ENCODE measurements around the gene SYCE3.

SYCE3 gene

DNA sequence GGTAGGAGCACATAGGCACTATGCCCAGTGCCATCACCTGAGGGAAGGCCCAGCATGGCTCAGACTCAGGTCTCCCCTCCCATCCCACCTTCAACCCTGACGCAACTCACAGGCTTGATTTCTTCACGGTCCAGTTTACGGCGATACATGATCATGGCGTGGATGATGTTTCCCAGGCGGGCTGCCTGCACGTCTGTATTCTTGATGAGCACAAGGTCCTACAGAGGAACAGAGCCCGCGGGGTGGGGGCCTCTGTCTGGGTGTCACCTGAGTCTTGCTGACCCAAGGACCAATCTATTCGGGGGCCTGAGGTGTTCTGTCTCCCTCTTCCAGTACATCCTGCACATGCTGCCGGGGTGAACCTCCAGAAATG, 11.7 kb upstream of the SYCE3 start:
- DNase-seq, result no peak

DNA sequence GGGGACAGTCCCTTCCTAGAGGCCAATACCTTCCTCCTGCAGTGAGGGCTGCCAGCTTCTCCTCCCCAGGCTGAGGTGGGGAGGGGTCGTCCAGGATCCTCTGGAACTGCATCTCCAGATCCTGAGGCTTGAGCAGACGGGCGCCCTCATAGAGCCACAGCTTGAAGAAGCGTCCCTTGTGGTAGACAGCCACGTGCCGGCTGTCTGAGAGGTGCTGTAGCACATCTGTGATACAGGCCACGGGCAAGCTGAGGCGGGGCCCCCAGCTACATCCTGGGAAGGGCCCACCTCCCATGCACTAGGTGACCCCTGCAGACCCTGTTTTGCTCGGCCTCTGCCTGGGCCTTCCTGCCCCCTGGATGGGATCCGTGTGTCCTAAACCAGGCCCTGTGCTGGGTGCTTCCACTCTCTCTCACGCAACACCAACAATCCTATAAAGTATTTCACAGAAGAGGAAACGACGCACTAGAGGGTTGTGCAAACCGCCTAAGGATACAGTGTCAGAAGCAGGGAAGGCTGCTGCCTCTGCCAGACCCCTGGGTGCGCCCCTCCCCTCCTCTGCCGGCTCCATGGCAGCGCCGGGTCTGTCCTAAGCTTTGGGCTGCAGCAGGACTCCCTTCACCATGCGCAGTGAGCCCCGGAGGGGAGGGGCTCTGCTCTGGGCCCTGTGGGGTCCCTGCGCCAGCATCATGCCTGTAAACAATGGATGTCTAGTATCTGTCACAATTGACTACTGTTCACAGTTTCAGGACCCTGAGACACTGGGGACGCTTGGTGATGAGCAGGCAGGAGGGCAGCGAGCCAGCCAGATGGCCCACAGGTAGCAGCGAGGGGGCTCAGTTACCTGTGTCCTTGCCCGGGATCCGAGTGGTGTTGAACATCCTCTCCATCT, 11.0 kb upstream of the SYCE3 start:
- no peak for DNase-seq

DNA sequence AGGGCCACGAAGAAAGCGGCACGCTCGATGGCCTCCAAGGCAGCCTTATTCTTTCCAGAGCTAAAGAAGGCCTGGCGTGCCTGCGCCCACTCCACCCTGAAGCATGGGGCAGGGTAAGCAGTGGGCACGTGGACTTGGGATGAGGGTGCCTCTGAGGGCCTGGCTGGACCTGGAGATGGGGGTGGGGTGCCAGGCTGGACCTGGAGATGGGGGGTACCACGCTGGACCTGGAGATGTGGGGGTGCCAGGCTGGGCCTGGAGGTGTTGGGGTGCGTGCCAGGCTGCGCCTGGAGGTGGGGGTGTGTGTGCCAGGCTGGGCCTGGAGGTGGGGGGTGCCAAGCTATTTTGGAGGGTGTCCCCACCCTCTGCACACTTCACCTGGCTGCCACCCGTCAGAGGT, 10.2 kb upstream of the SYCE3 start:
- no peak for DNase-seq

DNA sequence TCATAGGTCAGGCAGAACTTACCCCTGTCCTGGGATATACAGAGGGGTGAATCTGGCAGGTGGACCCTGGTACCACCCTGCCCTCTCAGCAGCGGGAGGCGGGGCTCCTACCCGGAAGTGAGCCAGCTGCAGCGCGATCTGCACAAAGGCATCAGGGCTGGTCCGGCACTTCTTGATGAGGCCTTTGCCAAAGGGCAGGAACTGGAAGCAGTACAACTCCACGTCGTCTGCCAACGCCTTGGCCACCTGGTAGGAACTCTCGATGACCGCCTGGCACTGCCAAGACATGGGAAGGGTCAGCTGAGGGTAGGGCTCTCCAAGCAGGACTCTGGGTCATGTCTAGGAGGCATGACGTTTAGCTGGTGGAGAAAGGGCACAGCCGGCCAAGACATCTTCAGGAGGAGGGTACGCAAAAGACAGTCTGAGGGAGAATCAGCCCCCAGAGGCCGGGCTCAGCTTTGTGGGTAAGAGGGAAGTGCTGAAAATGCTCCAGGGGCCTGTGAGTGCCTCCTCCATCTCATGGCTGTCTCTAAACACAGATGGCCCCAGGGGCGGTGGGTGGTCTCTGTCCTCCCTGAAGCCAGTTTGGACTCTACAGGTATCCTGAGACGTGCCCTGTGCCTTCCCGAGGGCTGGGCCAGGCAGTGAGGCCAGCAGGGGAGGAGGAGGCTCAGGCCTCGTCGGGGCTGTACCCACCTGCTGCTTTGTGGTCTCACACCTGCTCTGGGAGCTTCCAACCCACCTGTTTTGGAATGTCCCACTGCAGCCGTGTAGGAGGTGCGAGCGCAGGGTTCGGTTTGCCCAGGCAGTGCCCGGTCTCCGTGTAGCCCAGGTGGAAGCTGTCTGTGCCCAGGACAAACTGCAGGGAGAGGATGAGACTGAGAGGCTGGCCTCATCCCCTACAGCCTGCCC, 8.8 kb upstream of the SYCE3 start:
- no peak for DNase-seq

DNA sequence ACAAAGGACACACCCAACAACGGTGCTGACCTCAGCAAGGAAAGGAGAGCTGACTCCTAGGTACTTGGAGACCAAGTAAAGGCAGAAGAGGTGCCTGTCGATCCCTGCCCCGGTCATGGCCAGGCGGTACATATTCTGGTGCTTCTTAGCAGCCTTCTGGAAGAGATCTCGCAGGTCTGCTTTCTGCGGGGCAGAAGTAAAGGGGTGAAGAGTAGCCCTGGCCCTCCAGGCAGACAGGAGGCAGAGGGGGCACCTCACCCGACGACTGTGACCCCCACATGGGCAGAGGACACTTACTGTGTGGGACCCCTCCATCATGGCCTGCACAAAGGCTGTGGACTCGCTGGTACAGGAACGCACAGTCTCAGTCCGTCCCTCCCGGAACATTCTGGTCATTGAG, 8.1 kb upstream of the SYCE3 start:
- no peak for DNase-seq

DNA sequence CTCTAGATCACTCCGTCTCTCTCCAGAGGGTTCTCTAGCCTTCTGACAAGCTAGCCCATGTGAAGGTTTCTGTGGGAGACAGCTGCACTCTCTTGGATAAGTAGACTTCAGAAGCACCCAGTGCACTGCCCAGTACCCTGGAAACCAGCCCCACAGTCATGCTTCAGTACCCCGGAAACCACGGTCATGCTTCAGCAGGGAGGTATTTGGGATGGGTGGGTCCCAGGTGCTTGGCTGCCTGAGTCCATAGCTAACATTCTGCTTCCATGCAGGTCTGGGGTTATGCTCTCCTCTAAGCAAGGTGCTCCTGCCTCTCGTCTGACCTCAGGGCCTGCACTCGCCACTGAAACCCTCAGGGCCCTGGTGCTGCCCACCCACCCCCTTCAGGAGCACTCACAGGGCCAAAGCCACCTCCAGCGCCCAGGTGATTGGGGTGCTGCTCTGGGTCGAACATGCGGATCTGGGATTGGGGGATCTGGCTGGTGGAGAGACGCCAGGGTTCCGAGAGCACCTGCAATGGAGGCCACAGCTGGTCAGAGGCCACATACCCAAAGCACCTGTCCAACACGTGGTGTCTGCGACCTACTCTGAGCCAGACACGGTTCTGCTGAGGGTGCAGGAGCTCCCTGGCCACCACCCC, 7.3 kb upstream of the SYCE3 start:
- DNase-seq, result no peak

DNA sequence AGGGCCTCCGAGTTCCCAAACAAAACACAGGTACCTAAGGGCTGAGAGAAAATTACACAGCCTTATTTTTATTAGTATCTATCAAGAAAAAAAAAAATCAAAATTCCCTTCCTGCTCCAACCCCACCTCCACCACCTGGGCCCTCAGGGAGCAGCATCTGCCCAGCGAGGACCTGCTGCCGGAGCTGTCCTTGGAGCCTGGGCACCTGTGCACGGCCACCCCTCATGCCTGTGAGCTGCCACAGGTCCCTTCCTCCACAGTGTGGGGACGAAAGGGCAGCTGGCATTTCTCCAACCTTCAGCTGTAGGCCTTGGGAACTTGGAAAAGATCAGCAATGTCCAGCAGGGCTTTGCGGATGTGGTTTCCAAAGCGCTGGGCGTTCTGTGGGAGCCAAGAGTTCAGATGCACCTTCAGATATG, 6.3 kb upstream of the SYCE3 start:
- no peak for DNase-seq

DNA sequence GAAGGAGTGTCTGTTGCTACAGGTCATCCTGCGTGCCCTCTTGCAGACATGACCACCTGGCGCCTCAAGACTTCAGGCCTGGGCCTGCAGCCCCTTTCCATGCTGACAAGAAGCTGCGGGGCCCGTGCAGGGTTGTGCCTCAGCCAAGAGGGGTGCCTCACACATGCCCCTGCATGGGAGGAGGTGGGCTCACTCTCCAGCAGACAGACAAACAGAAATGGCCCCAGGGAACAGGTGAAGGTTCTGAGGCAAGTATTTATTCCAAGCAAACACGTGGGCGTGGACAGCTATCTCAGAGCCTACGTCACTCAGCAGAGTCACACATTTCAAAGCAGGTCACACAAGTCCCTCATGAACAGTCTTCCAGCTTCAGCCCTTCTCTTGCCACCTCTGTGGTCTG, 5.9 kb upstream of the SYCE3 start:
- DNase-seq, result no peak

DNA sequence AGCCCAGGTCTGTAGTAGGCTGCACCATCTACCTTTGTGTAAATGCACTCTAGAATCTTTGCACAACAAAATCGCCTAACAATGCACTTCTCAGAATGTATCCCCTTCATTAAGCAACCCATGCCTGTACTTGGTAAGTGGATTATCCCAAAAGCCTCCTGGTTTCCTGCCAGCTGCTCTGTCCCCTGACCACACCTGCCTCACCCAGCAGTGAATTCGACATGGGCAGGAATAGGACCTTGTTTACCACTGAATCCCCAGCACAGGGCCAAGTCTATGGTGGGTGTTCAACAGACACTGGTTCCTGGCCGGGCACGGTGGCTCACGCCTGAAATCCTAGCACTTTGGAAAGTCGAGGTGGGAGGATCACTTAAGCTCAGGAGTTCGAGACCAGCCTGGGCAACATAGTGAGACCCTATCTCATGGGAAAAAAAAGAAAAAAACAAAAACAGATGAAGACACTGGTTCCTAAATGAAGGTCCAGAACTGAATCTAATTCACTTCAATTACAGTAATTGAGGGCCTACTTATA, 5.1 kb upstream of the SYCE3 start:
- no peak for DNase-seq

DNA sequence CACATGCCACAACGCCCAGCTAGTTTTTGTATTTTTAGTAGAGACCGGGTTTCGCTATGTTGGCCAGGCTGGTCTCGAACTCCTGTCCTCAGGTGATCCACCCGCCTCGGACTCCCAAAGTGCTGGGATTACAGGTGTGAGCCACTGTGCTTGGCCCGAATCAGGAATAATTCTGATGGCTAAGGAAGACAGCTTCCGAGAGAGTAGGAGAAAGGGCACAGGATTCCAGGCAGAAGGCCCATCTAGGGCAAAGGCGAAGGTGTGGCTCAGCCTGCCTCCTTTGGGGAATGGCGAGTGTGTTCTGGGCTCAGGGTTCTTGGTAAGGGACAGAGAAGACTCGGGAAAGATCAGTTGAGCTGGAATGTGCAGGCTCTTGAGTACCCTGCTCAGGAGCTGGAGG, 1.6 kb upstream of the SYCE3 start:
- DNase-seq, result no peak

DNA sequence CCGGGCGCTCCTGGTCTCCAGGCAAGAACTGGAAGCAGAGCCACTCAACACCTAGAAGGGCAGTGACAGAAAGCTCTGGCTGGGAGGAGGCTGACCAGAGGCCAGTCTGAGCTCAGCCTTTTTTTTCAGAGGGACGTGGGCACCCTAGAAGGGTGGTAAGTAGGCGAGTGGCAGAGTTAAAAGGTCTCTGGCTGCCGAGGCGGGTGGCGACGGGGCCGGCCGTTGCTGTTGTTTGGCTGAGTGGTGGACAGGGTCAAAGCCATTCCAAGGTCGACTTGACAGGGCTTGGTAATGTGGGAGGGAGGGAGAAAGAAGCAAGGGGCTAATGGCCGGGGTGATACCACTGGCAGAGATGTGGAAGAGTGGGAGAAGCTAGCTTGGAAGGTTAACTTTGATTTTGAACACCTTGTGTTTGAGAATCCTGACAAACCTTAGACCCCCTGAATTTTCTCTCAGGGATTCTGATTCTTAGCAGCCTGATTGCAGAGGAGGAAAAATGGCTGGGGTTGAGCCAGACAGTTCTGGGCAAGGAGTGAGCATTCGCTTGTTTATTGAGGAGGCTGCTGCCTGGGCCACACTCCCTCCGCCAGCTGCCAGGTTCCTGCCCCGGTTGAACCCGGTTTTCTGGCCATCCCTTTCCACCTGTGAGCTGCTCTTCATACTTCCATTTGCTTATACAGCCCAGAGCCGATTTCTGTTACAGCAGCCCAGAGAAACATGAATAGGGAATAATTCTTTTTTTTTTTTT, 868 bp upstream of the SYCE3 start:
- DNase-seq, result no peak

DNA sequence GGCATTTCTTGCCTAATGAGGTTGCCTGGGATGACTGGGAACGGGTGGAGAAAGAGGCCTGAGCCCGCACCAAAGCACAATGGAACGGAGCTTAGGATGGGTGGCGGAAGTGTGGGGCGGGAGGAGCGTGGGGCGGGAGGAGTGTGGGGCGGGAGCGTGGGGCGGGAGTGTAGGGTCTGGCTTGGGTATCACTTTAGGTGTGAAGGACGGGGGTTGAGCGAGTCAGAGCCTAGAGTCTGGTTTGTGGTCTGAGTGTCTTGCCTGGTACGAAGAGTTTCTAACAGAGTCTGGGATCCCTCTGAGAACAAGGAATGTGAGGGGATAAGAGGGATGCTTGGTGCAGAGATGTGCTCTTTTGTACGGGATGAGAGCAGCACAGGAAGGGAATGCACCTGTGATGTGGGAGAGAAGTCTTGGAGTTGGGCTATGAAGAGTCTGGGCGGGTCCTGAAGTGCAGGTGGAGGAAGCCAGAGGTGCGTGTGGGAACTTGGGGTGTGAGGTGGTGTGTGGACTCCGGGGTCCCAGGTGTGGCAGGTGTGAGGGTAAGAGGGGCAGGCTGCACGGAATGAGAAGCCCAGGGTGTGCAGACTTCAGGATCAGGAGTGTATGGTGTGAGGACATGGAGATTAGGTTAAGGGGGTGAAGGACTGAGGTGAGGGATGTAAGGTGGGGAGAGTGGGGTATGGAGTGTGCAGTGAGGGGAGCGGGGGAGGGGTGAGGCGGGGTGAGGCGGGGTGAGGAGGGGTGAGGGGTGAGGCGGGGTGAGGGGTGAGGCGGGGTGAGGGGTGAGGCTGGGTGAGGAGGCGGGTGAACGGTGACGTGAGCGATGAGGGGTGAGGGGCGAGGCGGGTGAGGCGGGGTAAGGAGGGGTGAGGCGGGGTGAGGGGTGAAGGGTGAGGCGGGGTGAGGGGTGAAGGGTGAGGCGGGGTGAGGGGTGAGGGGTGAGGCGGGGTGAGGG, 1.0 kb downstream of the SYCE3 start:
- no peak for DNase-seq

DNA sequence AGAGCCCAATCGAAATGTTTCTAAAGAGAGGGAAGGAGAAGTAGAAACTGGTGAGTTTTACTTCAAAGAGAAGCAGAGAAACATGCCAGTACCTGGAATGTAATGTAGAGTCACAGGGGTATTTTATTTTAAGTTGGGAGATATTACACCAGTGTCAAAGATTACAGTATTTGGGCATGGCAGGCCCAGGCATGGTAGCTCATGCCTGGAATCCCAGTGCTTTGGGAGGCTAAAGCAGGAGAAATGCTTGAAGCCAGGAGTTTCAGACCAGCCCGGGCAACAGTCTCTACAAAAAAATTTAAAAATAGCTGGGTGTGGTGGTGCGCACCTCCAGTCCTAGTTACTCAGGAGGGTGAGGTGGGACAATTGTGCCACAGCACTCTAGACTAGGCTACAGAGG, 2.7 kb downstream of the SYCE3 start:
- no peak for DNase-seq

DNA sequence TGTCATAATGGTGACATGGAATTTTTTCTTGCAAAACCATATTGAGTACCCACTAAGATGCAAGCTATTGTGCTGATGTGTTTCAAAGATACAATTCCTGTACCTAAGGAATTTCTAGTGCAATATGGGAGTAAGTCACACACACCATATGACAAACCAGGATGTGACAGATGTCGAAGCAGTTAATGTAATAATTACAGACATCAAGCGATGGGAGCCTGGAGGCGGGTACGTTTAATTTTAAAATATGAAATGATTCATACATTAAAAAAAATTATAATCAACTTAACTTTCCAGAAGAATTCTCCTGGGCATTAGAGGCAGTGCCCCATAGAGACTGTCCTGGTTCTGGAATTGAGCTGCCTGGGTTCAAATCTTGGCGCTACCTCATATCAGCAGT, 6.0 kb downstream of the SYCE3 start:
- no peak for DNase-seq

DNA sequence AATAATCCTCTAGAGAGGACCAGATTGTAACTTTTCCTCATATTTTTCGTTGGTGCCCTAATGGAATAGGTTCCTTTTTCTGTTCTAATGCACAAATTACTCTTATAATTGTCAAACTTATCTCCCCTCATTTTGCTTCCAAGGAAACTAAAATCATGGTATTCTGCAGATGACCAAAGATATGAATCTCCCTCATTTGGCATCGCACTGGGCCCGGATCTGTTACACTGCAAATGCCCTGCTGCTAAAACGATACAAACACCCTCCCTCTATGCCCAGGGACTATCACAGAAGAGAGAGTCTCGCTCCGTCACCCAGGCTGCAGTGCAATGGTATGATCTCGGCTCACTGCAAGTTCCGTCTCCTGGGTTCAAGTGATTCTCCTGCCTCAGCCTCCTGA, 9.4 kb downstream of the SYCE3 start:
- DNase-seq, result no peak

DNA sequence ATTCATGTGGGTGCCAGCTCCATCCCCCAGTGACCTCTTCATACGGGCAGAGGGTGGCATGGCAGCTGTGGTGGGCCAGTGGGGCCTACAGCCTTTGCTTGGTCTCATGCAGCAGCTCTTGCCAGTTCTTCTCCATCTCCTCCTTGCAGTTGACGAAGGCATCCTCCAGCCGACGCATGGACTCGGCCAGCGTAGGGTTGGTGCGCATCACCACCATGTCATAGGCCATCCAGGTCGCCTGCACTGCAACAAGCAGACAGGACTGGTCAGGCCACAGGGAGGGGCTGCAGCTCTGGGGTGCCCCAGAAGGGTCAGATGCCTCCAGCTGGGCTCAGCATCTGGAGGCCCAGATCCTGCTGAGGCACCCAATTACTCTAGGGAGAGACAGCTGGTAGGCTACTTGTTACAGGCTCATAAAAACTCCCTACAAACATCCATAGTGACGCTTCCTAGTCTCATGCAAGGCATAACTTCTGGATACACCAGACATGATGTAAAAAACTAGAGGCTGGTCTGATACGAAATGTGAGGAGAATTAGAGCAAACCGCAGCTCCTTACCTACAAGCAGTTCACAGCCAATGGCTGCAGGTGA, 11.5 kb downstream of the SYCE3 start:
- DNase-seq, result no peak

DNA sequence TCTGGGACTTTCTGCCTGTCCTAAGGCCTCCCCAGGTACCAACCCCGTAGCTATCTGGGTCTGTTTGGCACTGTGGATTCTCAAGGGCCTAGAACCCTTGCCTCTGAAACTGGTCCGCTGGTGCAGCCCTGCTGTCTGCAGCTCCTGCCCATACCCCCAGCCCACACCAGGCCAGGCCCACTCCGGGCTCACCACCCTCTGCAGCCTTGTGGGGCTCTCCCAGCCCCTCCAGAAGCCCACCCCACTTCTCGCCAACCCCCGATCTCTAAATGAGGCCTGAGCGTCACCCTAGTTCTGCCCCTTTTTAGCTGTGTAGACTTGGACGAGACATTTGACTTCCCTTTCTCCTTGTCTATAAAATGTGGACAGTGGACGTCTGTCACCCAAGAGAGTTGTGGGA, 12.3 kb downstream of the SYCE3 start:
- DNase-seq, result no peak

DNA sequence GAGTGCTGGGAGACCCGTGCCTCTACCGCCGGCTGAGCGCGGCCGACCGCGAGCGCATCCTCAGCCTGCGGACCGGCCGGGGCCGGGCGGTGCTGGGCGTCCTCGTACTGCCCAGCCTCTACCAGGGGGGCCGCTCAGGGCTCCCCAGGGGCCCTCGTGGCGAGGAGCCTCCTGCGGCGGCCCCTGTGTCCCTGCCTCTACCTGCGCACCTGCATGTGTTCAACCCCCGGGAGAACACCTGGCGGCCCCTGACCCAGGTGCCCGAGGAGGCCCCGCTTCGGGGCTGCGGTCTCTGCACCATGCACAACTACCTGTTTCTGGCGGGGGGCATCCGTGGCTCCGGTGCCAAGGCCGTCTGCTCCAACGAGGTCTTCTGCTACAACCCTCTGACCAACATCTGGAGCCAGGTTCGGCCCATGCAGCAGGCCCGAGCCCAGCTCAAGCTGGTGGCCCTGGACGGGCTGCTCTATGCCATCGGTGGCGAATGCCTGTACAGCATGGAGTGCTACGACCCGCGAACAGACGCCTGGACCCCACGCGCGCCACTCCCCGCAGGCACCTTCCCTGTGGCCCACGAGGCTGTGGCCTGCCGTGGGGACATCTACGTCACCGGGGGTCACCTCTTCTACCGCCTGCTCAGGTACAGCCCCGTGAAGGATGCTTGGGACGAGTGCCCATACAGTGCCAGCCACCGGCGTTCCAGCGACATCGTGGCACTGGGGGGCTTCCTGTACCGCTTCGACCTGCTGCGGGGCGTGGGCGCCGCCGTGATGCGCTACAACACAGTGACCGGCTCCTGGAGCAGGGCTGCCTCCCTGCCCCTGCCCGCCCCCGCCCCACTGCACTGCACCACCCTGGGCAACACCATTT, 13.6 kb downstream of the SYCE3 start:
- DNase-seq, result peak in 1 of 4 experiments; percentile 34

DNA sequence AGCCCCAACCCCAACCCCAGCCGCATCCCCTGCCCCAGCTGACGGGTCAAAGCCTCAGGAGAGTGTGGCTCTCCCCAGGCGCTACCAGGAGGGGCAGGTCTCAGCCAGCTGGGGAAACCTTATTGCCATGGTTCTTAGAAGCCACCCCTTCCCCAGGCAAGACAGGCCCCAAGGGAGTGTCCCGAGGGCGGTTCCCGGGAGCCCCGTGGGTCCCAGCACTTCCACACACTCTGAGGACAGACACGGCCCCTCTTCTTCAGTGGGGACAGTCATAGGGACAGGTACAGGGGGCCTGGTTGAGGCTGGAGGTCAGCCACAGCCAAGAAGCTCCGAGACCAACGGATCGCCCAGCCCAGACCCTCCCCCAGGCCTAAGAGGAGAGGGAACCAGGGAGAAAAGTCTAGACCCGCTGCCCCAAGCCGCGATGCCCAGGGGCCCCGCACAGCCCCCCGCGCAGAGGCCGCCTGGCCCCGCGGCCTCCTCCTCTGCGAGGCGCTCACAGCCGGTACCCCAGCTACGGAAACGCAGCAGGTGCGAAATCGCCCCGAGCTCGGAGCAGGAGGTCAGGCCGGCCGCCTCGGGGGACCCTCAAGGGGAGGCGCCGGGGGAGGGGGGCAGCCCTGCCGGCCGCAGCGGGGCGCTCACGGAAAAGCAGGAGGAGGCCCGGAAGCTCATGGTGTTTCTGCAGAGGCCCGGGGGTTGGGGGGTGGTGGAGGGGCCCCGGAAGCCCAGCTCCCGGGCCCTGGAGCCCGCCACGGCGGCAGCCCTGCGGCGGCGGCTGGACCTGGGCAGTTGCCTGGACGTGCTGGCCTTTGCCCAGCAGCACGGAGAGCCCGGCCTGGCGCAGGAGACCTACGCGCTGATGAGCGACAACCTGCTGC, 14.4 kb downstream of the SYCE3 start:
- peak in 2 of 4 experiments; percentile 53 to 69 for DNase-seq

All from activated naive CD4-positive, alpha-beta T cell (primary cell).